22Rv1 (cell line): ENCODE measurements around the gene SHQ1.

Experiments used
- CTCF ChIP-seq: fragments of 450-650 bp; IDR thresholded peaks from 2 replicates; pipeline ENCODE4 v1.5.1; 2017; ENCODE audit warnings: mild to moderate bottlenecking
- ZFX ChIP-seq: fragments of 450-650 bp; IDR thresholded peaks from 2 replicates; pipeline ENCODE4 v1.6.1; 2017; ENCODE audit warnings: antibody characterized with exemption, borderline replicate concordance

GRCh38 chr3:72750405-72750965 is 97.8 kb downstream of the SHQ1 start:
- TF ChIP-seq CTCF (no peak), ZFX (no peak)
